GM12878 (cell line): ENCODE results near the gene ARHGEF17. TPM values are rescaled to one million over a fixed set of nuclear protein-coding genes. Genes with fewer than 3 reads are reported as not detected.

ENCODE experiments used
- ATAC-seq: fragments of 200-7000 bp; cut with Tn5 transposase; 3 replicates; pipeline ENCODE4 v1.9.1; 2020; ENCODE audit warnings: mild to moderate bottlenecking, moderate library complexity
- BruUV-seq: library from RNA; stranded (reverse); fragments of 400-500 nt; replicated peaks from 2 replicates; lab custom pipeline; 2021; lab: Mats Ljungman, UMichigan
- CTCF ChIA-PET: fragments of 300-600 bp; sonication (Branson Sonifier 250); formaldehyde crosslinking; extraction: SDS; loops from one replicate; lab custom pipeline; 2021; ENCODE audit warnings: inconsistent platforms; lab: Yijun Ruan, JAX
- POLR2A ChIA-PET: fragments of 350-600 bp; formaldehyde crosslinking; extraction: SDS; loops from one replicate; lab custom pipeline; 2021; ENCODE audit warnings: inconsistent platforms; lab: Charles Lee
- RAD21 ChIA-PET: fragments of 300-600 bp; sonication (Branson Sonifier 250); formaldehyde crosslinking; loops from one replicate; lab custom pipeline; 2023; ENCODE audit warnings: antibody characterized with exemption; ENCODE audit not compliant: unreplicated experiment; lab: Charles Lee
- SMC1A ChIA-PET: fragments of 300-600 bp; sonication (Branson Sonifier 250); formaldehyde crosslinking; loops from one replicate; lab custom pipeline; 2023; ENCODE audit not compliant: unreplicated experiment, uncharacterized antibody; lab: Charles Lee
- DNase-seq: peaks from one replicate; pipeline ENCODE4 v3.0.0-alpha.2; 2011; ENCODE audit warnings: low read depth, low spot score
- FAIRE-seq: peaks from 3 replicates; lab custom pipeline; 2011; peaks lifted over from hg19 to GRCh38; lab: Jason Lieb, UNC
- H2AFZ ChIP-seq: 2 replicates; pipeline ENCODE4 v1.6.0; 2011; ENCODE audit warnings: low read depth, low read length, control low read depth; ENCODE audit not compliant: control insufficient read depth
- H3K27ac ChIP-seq: 2 replicates; pipeline ENCODE4 v1.5.1; 2011; ENCODE audit warnings: control low read depth; ENCODE audit not compliant: control insufficient read depth, insufficient read depth
- H3K27me3 ChIP-seq, 2 experiments: replicated peaks in 1 of 2; 2 replicates each; pipeline versions ENCODE4 v1.6.0 to v1.6.1; 2011; ENCODE audit warnings: low read length in 1 of 2; ENCODE audit not compliant: control insufficient read depth in 2 of 2, insufficient read depth in 2 of 2
- H3K36me3 ChIP-seq, 2 experiments: 2 replicates each; pipeline ENCODE4 v1.5.1; 2011; ENCODE audit warnings: low read length in 1 of 2; ENCODE audit not compliant: control insufficient read depth in 2 of 2, insufficient read depth in 2 of 2
- H3K4me1 ChIP-seq: 2 replicates; pipeline ENCODE4 v1.6.1; 2011; ENCODE audit warnings: mild to moderate bottlenecking, low read length, moderate library complexity, mixed read lengths; ENCODE audit not compliant: control insufficient read depth, insufficient read depth
- H3K4me2 ChIP-seq: 2 replicates; pipeline ENCODE4 v1.6.0; 2011; ENCODE audit warnings: control low read depth; ENCODE audit not compliant: control insufficient read depth, insufficient read depth
- H3K4me3 ChIP-seq: fragments of 200-600 bp; sonication (generic); 2 replicates; pipeline ENCODE4 v1.5.1; 2016
- H3K79me2 ChIP-seq: 2 replicates; pipeline ENCODE4 v1.6.0; 2011; ENCODE audit warnings: low read length; ENCODE audit not compliant: control insufficient read depth, insufficient read depth
- H3K9ac ChIP-seq: 2 replicates; pipeline ENCODE4 v1.8.0; 2011; ENCODE audit warnings: low read length, control low read depth, mixed read lengths; ENCODE audit not compliant: control insufficient read depth, insufficient read depth
- H3K9me3 ChIP-seq: replicated peaks from 3 replicates; pipeline ENCODE4 v1.5.1; 2011; ENCODE audit warnings: mild to moderate bottlenecking, low read length; ENCODE audit not compliant: control insufficient read depth, insufficient read depth
- H4K20me1 ChIP-seq: 2 replicates; pipeline ENCODE4 v1.6.0; 2011; ENCODE audit not compliant: control insufficient read depth, insufficient read depth
- GABPA ChIP-seq: IDR thresholded peaks from 2 replicates; pipeline ENCODE4 v1.6.1; 2014; ENCODE audit warnings: antibody characterized with exemption, low read depth, mild to moderate bottlenecking, inconsistent platforms
- GATAD2B ChIP-seq: fragments of 450-650 bp; conservative IDR thresholded peaks from 2 replicates; pipeline ENCODE4 v1.6.1; 2017; ENCODE audit warnings: low read depth, mild to moderate bottlenecking, moderate library complexity
- HDAC2 ChIP-seq: fragments of 200-600 bp; sonication (generic); IDR thresholded peaks from 2 replicates; pipeline ENCODE4 v1.6.1; 2017
- HDAC6 ChIP-seq: fragments of 200-600 bp; sonication (generic); IDR thresholded peaks from one replicate; pipeline ENCODE4 v1.8.0; 2017; ENCODE audit warnings: antibody characterized with exemption; ENCODE audit not compliant: unreplicated experiment
- HDGF ChIP-seq: fragments of 450-650 bp; IDR thresholded peaks from 2 replicates; pipeline ENCODE4 v1.6.1; 2016; ENCODE audit warnings: antibody characterized with exemption
- NR2F1 ChIP-seq: fragments of 450-650 bp; conservative IDR thresholded peaks from 2 replicates; pipeline ENCODE4 v1.6.1; 2017; ENCODE audit warnings: mild to moderate bottlenecking
- RCOR1 ChIP-seq: conservative IDR thresholded peaks from 2 replicates; pipeline ENCODE4 v1.6.1; 2012; ENCODE audit warnings: low read depth, low read length, improper control_type of control experiment
- SP1 ChIP-seq: IDR thresholded peaks from one replicate; pipeline ENCODE4 v1.6.1; 2011; ENCODE audit warnings: low read depth, low read length
- SRF ChIP-seq, 2 experiments: IDR thresholded peaks; 2 replicates each; pipeline ENCODE4 v1.6.1; 2011; ENCODE audit warnings: low read depth in 2 of 2, low read length in 2 of 2, mild to moderate bottlenecking in 1 of 2, moderate library complexity in 1 of 2
- SUZ12 ChIP-seq: fragments of 200-600 bp; sonication (generic); IDR thresholded peaks from one replicate; pipeline ENCODE4 v1.6.1; 2018; ENCODE audit warnings: antibody characterized with exemption, mild to moderate bottlenecking; ENCODE audit not compliant: unreplicated experiment
- YY1 ChIP-seq: IDR thresholded peaks from 2 replicates; pipeline ENCODE4 v1.6.1; 2011; ENCODE audit warnings: low read depth, mild to moderate bottlenecking, low read length
- ZNF217 ChIP-seq: fragments of 450-650 bp; IDR thresholded peaks from 2 replicates; pipeline ENCODE4 v1.6.1; 2017; ENCODE audit warnings: antibody characterized with exemption, mild to moderate bottlenecking
- ZNF274 ChIP-seq: IDR thresholded peaks from one replicate; pipeline ENCODE4 v1.8.0; 2011; ENCODE audit not compliant: insufficient read length, insufficient read depth
- WGBS: methylation state at CpG from one replicate; pipeline ENCODE4 v1.1.6; 2016; ENCODE audit warnings: low lambda C conversion rate; ENCODE audit not compliant: insufficient replicate concordance, insufficient coverage; ENCODE audit errors: missing lambda C conversion rate; 5-methylcytosine and 5-hydroxymethylcytosine counted together
- in situ Hi-C: fragments of 300-500 bp; cut with MboI; formaldehyde crosslinking; loops from 9 replicates; pipeline ENCODE4 v1.14.3; 2018; ENCODE audit warnings: mixed read lengths
- intact Hi-C: fragments of 100-400 bp; cut with micrococcal nuclease; formaldehyde crosslinking; loops from one replicate; pipeline ENCODE4 v1.14.2; 2022; ENCODE audit not compliant: unreplicated experiment
- polyA plus RNA-seq, 11 experiments: library from polyadenylated mRNA; depleted of rRNA in 4 of 11; unstranded in 6 of 11; stranded (reverse) in 5 of 11; fragments of >200 nt; fragmentation: Nextera tagmentation in 4 of 11; fragmentation: Illumina TruSeq in 1 of 11; extraction: Ambion mirVana in 4 of 11; extraction: Trizol in 1 of 11; gene quantifications; 1 replicate in 1 of 11; 2 replicates in 10 of 11; pipeline versions ENCODE4 v1.2.1 to v1.2.3, GENCODE V29; 2011 to 2016; ENCODE audit warnings: inconsistent platforms in 2 of 11, missing spikeins in 2 of 11, low read depth in 1 of 11
- total RNA-seq, 4 experiments: library from RNA; depleted of rRNA in 3 of 4; stranded (reverse); fragments of >200 nt in 3 of 4; fragmentation: Illumina TruSeq in 1 of 4; extraction: Trizol in 1 of 4; gene quantifications; 2 replicates each; pipeline versions ENCODE4 v1.2.1 to v1.2.3, GENCODE V29; 2013 to 2021
- TF ChIP-seq, protein P1 (sequence below): fragments of 150-350 bp; IDR thresholded peaks from 2 replicates; pipeline ENCODE4 v1.6.1; 2016; ENCODE audit warnings: low read depth, low read length
- TF ChIP-seq, protein P2 (sequence below): fragments of 450-650 bp; IDR thresholded peaks from 2 replicates; pipeline ENCODE4 v1.6.1; 2017; ENCODE audit warnings: mild to moderate bottlenecking
- TF ChIP-seq, protein P3 (sequence below): IDR thresholded peaks from 2 replicates; pipeline ENCODE4 v1.6.1; 2012; ENCODE audit warnings: low read depth, low read length, improper control_type of control experiment

The ARHGEF17 gene
- total and polyA plus RNA-seq, 10 of the 15 experiments (the other 5 are each of a cell fraction or from before 2014, with no cell fraction given): 0.15 to 11.0 (median 1.7) TPM

DNA sequence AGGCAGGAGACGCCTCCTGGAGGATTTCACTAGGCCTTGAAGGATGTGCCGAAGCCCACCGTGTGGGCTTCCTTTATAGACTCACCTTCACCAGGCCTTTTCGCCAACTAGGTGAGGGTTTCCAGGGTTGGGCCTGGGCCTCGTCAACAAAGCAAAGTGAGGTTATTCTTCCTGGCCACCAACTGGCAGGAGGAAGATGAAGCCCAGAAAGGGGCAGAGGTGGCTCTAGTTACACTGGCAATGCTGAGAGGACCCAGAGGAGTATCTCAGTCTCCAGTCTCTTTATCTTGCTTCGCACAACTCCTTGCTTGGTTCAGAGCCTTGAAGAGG lies 67.7 kb downstream of the ARHGEF17 start:
- H3K9ac ChIP-seq: peak overlapping the region; percentile 5; the same call in 1 of the 2 replicates
- H2AFZ ChIP-seq: peak overlapping the region; percentile 73
- FAIRE-seq (no peak), ATAC-seq (no peak), DNase-seq (no peak)
- no peaks in the 10 kb centered on the region for H3K27me3 ChIP-seq
- intact Hi-C loops: loop anchor here (1.0 to 5.0 kb wide), 3 partner anchors 10 to 68 kb away; partner anchors contain the start of gene ARHGEF17
- ChIA-PET SMC1A (no interaction called here), CTCF (interaction anchor here (1.0 to 4.9 kb wide), 2 partner anchors 25 to 284 kb away, joined by 3 to 26 read pairs; no protein-coding TSS in a partner anchor), RAD21 (no interaction called here), POLR2A (no interaction called here)
- 49% methylated on average over 6 of the region's 6 CpGs for WGBS
- no TSS peak for BruUV-seq
- H3K4me2 ChIP-seq: no peak overlapping the region; the same call in 1 of the 2 replicates
- H3K27ac ChIP-seq: no peak overlapping the region
- no peak for TF ChIP-seq NR2F1
- no peak for TF ChIP-seq SP1
- TF ChIP-seq HDAC6: no peak
- TF ChIP-seq HDAC2: no peak
- TF ChIP-seq YY1: no peak
- no peak for TF ChIP-seq ZNF274
- TF ChIP-seq, protein P1, sequence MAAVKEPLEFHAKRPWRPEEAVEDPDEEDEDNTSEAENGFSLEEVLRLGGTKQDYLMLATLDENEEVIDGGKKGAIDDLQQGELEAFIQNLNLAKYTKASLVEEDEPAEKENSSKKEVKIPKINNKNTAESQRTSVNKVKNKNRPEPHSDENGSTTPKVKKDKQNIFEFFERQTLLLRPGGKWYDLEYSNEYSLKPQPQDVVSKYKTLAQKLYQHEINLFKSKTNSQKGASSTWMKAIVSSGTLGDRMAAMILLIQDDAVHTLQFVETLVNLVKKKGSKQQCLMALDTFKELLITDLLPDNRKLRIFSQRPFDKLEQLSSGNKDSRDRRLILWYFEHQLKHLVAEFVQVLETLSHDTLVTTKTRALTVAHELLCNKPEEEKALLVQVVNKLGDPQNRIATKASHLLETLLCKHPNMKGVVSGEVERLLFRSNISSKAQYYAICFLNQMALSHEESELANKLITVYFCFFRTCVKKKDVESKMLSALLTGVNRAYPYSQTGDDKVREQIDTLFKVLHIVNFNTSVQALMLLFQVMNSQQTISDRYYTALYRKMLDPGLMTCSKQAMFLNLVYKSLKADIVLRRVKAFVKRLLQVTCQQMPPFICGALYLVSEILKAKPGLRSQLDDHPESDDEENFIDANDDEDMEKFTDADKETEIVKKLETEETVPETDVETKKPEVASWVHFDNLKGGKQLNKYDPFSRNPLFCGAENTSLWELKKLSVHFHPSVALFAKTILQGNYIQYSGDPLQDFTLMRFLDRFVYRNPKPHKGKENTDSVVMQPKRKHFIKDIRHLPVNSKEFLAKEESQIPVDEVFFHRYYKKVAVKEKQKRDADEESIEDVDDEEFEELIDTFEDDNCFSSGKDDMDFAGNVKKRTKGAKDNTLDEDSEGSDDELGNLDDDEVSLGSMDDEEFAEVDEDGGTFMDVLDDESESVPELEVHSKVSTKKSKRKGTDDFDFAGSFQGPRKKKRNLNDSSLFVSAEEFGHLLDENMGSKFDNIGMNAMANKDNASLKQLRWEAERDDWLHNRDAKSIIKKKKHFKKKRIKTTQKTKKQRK: no peak
- TF ChIP-seq, protein P2, sequence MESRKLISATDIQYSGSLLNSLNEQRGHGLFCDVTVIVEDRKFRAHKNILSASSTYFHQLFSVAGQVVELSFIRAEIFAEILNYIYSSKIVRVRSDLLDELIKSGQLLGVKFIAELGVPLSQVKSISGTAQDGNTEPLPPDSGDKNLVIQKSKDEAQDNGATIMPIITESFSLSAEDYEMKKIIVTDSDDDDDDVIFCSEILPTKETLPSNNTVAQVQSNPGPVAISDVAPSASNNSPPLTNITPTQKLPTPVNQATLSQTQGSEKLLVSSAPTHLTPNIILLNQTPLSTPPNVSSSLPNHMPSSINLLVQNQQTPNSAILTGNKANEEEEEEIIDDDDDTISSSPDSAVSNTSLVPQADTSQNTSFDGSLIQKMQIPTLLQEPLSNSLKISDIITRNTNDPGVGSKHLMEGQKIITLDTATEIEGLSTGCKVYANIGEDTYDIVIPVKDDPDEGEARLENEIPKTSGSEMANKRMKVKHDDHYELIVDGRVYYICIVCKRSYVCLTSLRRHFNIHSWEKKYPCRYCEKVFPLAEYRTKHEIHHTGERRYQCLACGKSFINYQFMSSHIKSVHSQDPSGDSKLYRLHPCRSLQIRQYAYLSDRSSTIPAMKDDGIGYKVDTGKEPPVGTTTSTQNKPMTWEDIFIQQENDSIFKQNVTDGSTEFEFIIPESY: no peak
- TF ChIP-seq SUZ12: no peak
- TF ChIP-seq, protein P3, sequence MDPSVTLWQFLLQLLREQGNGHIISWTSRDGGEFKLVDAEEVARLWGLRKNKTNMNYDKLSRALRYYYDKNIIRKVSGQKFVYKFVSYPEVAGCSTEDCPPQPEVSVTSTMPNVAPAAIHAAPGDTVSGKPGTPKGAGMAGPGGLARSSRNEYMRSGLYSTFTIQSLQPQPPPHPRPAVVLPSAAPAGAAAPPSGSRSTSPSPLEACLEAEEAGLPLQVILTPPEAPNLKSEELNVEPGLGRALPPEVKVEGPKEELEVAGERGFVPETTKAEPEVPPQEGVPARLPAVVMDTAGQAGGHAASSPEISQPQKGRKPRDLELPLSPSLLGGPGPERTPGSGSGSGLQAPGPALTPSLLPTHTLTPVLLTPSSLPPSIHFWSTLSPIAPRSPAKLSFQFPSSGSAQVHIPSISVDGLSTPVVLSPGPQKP: no peak
- no peak for TF ChIP-seq GATAD2B
- no peak for TF ChIP-seq HDGF
- no peak for TF ChIP-seq ZNF217
- TF ChIP-seq GABPA: no peak
- no peak for TF ChIP-seq RCOR1
- TF ChIP-seq SRF (IDR thresholded peaks at IDR 0.05; ENCODE audit: low read depth in 2 of 2, low read length in 2 of 2): no peak
- no peak overlapping the region for H3K4me3 ChIP-seq
- H3K36me3 ChIP-seq: no peaks in the 10 kb centered on the region; a peak in 1 of 4 replicates
- in situ Hi-C loops: no loop called here
- H3K4me1 ChIP-seq: peaks cover 38% of the 10 kb centered on the region
- H3K79me2 ChIP-seq: peaks cover 46% of the 10 kb centered on the region
- no peaks in the 10 kb centered on the region for H3K9me3 ChIP-seq
- H4K20me1 ChIP-seq: no peaks in the 10 kb centered on the region
